DND-41 (cell line): ENCODE measurements around the gene MEGF11.

ENCODE experiments used
- ATAC-seq: fragments of 200-7000 bp; cut with Tn5 transposase; 3 replicates; pipeline ENCODE4 v1.9.1; 2021; ENCODE audit warnings: low read depth; ENCODE audit not compliant: insufficient read depth
- DNase-seq: peaks from one replicate; pipeline ENCODE4 v3.0.0-alpha.2; 2020
- H2AFZ ChIP-seq: 2 replicates; pipeline ENCODE4 v1.6.0; 2012; ENCODE audit warnings: low read depth, low read length
- H3K27ac ChIP-seq: 2 replicates; pipeline ENCODE4 v1.5.1; 2012; ENCODE audit warnings: low read length, inconsistent platforms
- H3K27me3 ChIP-seq: fragments of 200-600 bp; sonication (generic); 2 replicates; pipeline ENCODE4 v1.6.0; 2012; ENCODE audit warnings: low read length, mild to moderate bottlenecking, inconsistent platforms; ENCODE audit not compliant: insufficient read depth, poor library complexity
- H3K36me3 ChIP-seq: 2 replicates; pipeline ENCODE4 v1.5.1; 2012; ENCODE audit warnings: low read length, inconsistent platforms; ENCODE audit not compliant: insufficient read depth
- H3K4me1 ChIP-seq: 2 replicates; pipeline ENCODE4 v1.5.1; 2012; ENCODE audit warnings: mild to moderate bottlenecking, low read length; ENCODE audit not compliant: insufficient read depth
- H3K4me2 ChIP-seq: 2 replicates; pipeline ENCODE4 v1.6.0; 2012; ENCODE audit warnings: mild to moderate bottlenecking, moderate library complexity, low read length, inconsistent platforms; ENCODE audit not compliant: insufficient read depth
- H3K4me3 ChIP-seq, 2 experiments: fragments of 200-600 bp in 1 of 2; shearing (Covaris generic) in 1 of 2; 2 replicates each; pipeline ENCODE4 v1.5.1; 2012 to 2016; ENCODE audit warnings: inconsistent platforms in 2 of 2, low read length in 2 of 2, mild to moderate bottlenecking in 2 of 2, low read depth in 1 of 2, moderate library complexity in 1 of 2
- H3K79me2 ChIP-seq: 2 replicates; pipeline ENCODE4 v1.6.0; 2012; ENCODE audit warnings: low read length, inconsistent platforms; ENCODE audit not compliant: insufficient read depth
- H3K9ac ChIP-seq: 2 replicates; pipeline ENCODE4 v1.6.0; 2012; ENCODE audit warnings: low read depth, mild to moderate bottlenecking, inconsistent platforms, low read length, moderate library complexity
- H3K9me3 ChIP-seq: 2 replicates; pipeline ENCODE4 v1.5.1; 2012; ENCODE audit warnings: low read length, moderate library complexity, mild to moderate bottlenecking, inconsistent platforms; ENCODE audit not compliant: insufficient read depth, severe bottlenecking
- H4K20me1 ChIP-seq: 2 replicates; pipeline ENCODE4 v1.6.0; 2012; ENCODE audit warnings: low read length; ENCODE audit not compliant: insufficient read depth
- EZH2 ChIP-seq: IDR thresholded peaks from 3 replicates; pipeline ENCODE4 v1.6.1; 2012; ENCODE audit warnings: borderline replicate concordance, low read depth, mild to moderate bottlenecking, moderate library complexity, low read length, inconsistent platforms; ENCODE audit not compliant: severe bottlenecking
- TF ChIP-seq, protein P1 (sequence below): IDR thresholded peaks from 2 replicates; pipeline ENCODE4 v1.5.1; 2012; ENCODE audit warnings: borderline replicate concordance, low read length, moderate library complexity, mild to moderate bottlenecking; ENCODE audit not compliant: poor library complexity, severe bottlenecking; ENCODE audit errors: extremely low read depth

MEGF11 gene

DNA sequence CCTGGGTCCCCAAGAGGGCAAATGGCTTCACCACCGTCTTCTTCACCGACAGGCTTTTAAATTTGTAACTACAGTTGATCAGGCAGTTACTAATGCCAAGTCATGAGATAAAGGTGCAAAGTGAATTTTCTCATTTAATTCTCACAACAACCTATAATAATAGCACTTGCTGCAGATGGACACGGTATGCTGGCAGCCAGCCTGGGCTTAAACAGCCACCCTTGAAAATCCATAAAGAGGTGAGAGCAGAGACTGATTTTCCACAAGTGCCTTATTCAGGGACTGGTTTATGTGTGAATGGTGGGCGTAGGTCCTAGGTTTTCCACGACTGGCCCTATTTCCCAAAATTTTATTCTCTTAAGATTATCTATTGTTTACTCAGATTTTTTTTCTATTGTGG lies 266.4 kb downstream of the MEGF11 start:
- Histone ChIP-seq H3K9me3 (no peaks in the 10 kb centered on the region), H2AFZ (no peak overlapping the region), H3K27me3 (peaks cover 16% of the 10 kb centered on the region), H3K9ac (no peak overlapping the region), H3K36me3 (no peaks in the 10 kb centered on the region), H3K4me2 (no peak overlapping the region), H3K4me1 (no peaks in the 10 kb centered on the region), H3K27ac (no peak overlapping the region), H3K79me2 (no peaks in the 10 kb centered on the region), H3K4me3 (no peak overlapping the region), H4K20me1 (no peaks in the 10 kb centered on the region)
- DNase-seq (no peak), ATAC-seq (no peak)
- no peak for TF ChIP-seq EZH2
- TF ChIP-seq, protein P1, sequence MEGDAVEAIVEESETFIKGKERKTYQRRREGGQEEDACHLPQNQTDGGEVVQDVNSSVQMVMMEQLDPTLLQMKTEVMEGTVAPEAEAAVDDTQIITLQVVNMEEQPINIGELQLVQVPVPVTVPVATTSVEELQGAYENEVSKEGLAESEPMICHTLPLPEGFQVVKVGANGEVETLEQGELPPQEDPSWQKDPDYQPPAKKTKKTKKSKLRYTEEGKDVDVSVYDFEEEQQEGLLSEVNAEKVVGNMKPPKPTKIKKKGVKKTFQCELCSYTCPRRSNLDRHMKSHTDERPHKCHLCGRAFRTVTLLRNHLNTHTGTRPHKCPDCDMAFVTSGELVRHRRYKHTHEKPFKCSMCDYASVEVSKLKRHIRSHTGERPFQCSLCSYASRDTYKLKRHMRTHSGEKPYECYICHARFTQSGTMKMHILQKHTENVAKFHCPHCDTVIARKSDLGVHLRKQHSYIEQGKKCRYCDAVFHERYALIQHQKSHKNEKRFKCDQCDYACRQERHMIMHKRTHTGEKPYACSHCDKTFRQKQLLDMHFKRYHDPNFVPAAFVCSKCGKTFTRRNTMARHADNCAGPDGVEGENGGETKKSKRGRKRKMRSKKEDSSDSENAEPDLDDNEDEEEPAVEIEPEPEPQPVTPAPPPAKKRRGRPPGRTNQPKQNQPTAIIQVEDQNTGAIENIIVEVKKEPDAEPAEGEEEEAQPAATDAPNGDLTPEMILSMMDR: no peak

DNA sequence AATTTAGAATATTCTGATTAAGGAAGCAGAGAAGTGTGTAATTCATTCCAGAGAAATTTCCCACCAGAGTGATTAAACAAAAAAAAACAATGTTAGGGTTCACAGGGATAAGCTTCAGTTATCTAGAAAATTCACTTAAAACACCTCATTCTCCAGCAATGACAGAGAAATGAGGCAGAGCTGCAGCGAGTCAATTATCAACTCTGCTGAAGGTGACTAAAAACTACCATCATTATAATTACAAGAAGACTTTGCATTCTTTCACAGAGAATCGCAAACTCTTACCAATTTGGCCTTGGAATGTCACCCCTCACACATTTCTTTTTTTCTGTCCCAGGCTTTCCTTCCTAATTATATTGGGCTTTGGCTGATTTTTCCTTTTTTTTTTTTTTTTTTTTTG lies 267.1 kb downstream of the MEGF11 start:
- Histone ChIP-seq H3K4me3 (no peak overlapping the region), H2AFZ (no peak overlapping the region), H3K27ac (no peak overlapping the region), H3K9ac (no peak overlapping the region), H3K4me2 (no peak overlapping the region), H3K4me1 (no peaks in the 10 kb centered on the region), H4K20me1 (0 out of 2 replicates have a peak, but pooled peaks cover 2% of the 10 kb centered on the region), H3K27me3 (peaks cover 13% of the 10 kb centered on the region), H3K36me3 (no peaks in the 10 kb centered on the region), H3K79me2 (no peaks in the 10 kb centered on the region), H3K9me3 (no peaks in the 10 kb centered on the region)
- TF ChIP-seq EZH2: no peak
- TF ChIP-seq, protein P1: no peak
- DNase-seq: no peak
- no peak for ATAC-seq

DNA sequence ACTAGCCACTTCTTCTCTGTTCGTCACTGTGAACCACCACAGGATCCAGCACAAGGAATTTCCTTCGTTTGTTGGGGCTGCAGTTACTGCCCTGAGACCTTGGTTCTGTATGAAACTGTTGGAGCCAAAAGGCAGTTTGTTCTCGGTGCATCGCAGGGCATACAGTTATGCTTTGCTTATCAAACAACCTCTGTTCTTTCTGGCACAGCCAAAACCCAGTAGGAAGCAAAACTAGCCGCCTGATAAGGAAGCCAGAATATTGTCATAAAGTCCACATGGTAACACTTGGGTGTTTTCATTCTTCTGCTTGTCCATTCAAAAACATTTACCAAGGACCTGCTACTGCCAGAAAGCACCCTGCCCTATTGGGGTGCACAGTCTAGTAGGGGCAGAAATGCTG lies 268.2 kb downstream of the MEGF11 start:
- H3K27me3 ChIP-seq: peaks cover 10% of the 10 kb centered on the region

More for the DNA sequence above, 268.2 kb downstream of the MEGF11 start:
- ATAC-seq: no peak
- TF ChIP-seq EZH2: no peak
- TF ChIP-seq, protein P1: no peak
- H3K9me3 ChIP-seq: no peaks in the 10 kb centered on the region
- no peak overlapping the region for H3K9ac ChIP-seq
- DNase-seq: no peak
- no peak overlapping the region for H3K4me3 ChIP-seq
- no peak overlapping the region for H3K27ac ChIP-seq
- 0 out of 2 replicates have a peak, but pooled peaks cover 3% of the 10 kb centered on the region for H4K20me1 ChIP-seq
- no peaks in the 10 kb centered on the region for H3K79me2 ChIP-seq
- no peaks in the 10 kb centered on the region for H3K36me3 ChIP-seq
- H3K4me1 ChIP-seq: no peaks in the 10 kb centered on the region
- H2AFZ ChIP-seq: no peak overlapping the region
- H3K4me2 ChIP-seq: no peak overlapping the region
